ENCODE data around the gene SLC35F2. TPM values are rescaled to one million over a fixed set of nuclear protein-coding genes. Genes with fewer than 3 reads are reported as not detected.
A peak's percentile ranks its signal among the peaks of the same experiment; 100 is the strongest.
"Not testable (repeated sequence)": the region's sequence is repeated elsewhere in the genome, so short reads cannot be mapped to it uniquely, and the experiment has no call there.

Gene SLC35F2
- total RNA-seq, 2 experiments from 2014 or later: 4.7 to 5.3 TPM

- H3K27ac Mint-ChIP-seq: peak overlapping the region; percentile 60
- peaks cover 17% of the 10 kb centered on the region for H3K4me1 Mint-ChIP-seq
- DNase-seq (no peak), ATAC-seq (ENCODE audit: low read depth) (no peak)
- H3K36me3 Mint-ChIP-seq: peaks cover 37% of the 10 kb centered on the region
- no peaks in the 10 kb centered on the region for H3K9me3 Mint-ChIP-seq
- no peak overlapping the region for H3K4me3 Mint-ChIP-seq
- POLR2A ChIA-PET: no interaction called here
- no peaks in the 10 kb centered on the region for H3K27me3 Mint-ChIP-seq
These were observed 66.5 kb downstream of the SLC35F2 start for GRCh38 chr11:107792049-107792443.

GRCh38 chr11:107791343-107792048 lies 67.1 kb downstream of the SLC35F2 start:
- no peaks in the 10 kb centered on the region for H3K27me3 Mint-ChIP-seq
- H3K27ac Mint-ChIP-seq: no peak overlapping the region

GRCh38 chr11:107789767-107790166 lies 68.8 kb downstream of the SLC35F2 start:
- no peak for DNase-seq
- Mint-ChIP-seq H3K36me3 (peaks cover 27% of the 10 kb centered on the region), H3K9me3 (no peaks in the 10 kb centered on the region), H3K27me3 (no peaks in the 10 kb centered on the region), H3K4me3 (no peak overlapping the region), H3K4me1 (peaks cover 17% of the 10 kb centered on the region), H3K27ac (no peak overlapping the region)
- no peak for ATAC-seq (ENCODE audit: low read depth)
- POLR2A ChIA-PET: no interaction called here

More at GRCh38 chr11:107791343-107792048, 67.1 kb downstream of the SLC35F2 start:
- DNase-seq: no peak
- POLR2A ChIA-PET: no interaction called here
- Mint-ChIP-seq H3K4me1 (peaks cover 17% of the 10 kb centered on the region), H3K4me3 (no peak overlapping the region), H3K36me3 (peaks cover 37% of the 10 kb centered on the region), H3K9me3 (no peaks in the 10 kb centered on the region)
- ATAC-seq (ENCODE audit: low read depth): no peak

- H3K4me1 Mint-ChIP-seq: peaks cover 17% of the 10 kb centered on the region
- H3K9me3 Mint-ChIP-seq: no peaks in the 10 kb centered on the region
- H3K27ac Mint-ChIP-seq: no peak overlapping the region
- no peak overlapping the region for H3K4me3 Mint-ChIP-seq
- peaks cover 10% of the 10 kb centered on the region for H3K36me3 Mint-ChIP-seq
- DNase-seq (no peak), ATAC-seq (ENCODE audit: low read depth) (no peak)
- POLR2A ChIA-PET: no interaction called here
- H3K27me3 Mint-ChIP-seq: no peaks in the 10 kb centered on the region
These were observed 70.9 kb downstream of the SLC35F2 start for GRCh38 chr11:107787733-107788132.

- H3K36me3 Mint-ChIP-seq: no peaks in the 10 kb centered on the region
- ATAC-seq (ENCODE audit: low read depth) (no peak), DNase-seq (no peak)
- H3K4me3 Mint-ChIP-seq: no peak overlapping the region
- peaks cover 4% of the 10 kb centered on the region for H3K4me1 Mint-ChIP-seq
- no peak overlapping the region for H3K27ac Mint-ChIP-seq
- H3K9me3 Mint-ChIP-seq: no peaks in the 10 kb centered on the region
- no peaks in the 10 kb centered on the region for H3K27me3 Mint-ChIP-seq
- POLR2A ChIA-PET: no interaction called here
These were observed 73.2 kb downstream of the SLC35F2 start for GRCh38 chr11:107785401-107785800.

GRCh38 chr11:107783121-107783520 lies 75.5 kb downstream of the SLC35F2 start:
- no peak overlapping the region for H3K4me3 Mint-ChIP-seq
- DNase-seq (no peak), ATAC-seq (ENCODE audit: low read depth) (no peak)
- POLR2A ChIA-PET: no interaction called here
- H3K9me3 Mint-ChIP-seq: no peaks in the 10 kb centered on the region
- peaks cover 7% of the 10 kb centered on the region for H3K27me3 Mint-ChIP-seq
- H3K36me3 Mint-ChIP-seq: no peaks in the 10 kb centered on the region
- H3K4me1 Mint-ChIP-seq: no peaks in the 10 kb centered on the region
- no peak overlapping the region for H3K27ac Mint-ChIP-seq

- Mint-ChIP-seq H3K36me3 (no peaks in the 10 kb centered on the region), H3K27me3 (peaks cover 17% of the 10 kb centered on the region), H3K27ac (no peak overlapping the region), H3K9me3 (no peaks in the 10 kb centered on the region), H3K4me1 (no peaks in the 10 kb centered on the region), H3K4me3 (no peak overlapping the region)
- DNase-seq (no peak), ATAC-seq (ENCODE audit: low read depth) (no peak)
- POLR2A ChIA-PET: no interaction called here
These were observed 77.8 kb downstream of the SLC35F2 start for GRCh38 chr11:107780775-107781174.

GRCh38 chr11:107780136-107780535 lies 78.5 kb downstream of the SLC35F2 start:
- H3K36me3 Mint-ChIP-seq: no peaks in the 10 kb centered on the region
- no peak for DNase-seq
- H3K4me3 Mint-ChIP-seq: no peak overlapping the region
- ATAC-seq (ENCODE audit: low read depth): no peak
- H3K27ac Mint-ChIP-seq: no peak overlapping the region
- H3K9me3 Mint-ChIP-seq: no peaks in the 10 kb centered on the region
- POLR2A ChIA-PET: no interaction called here
- peaks cover 17% of the 10 kb centered on the region for H3K27me3 Mint-ChIP-seq
- H3K4me1 Mint-ChIP-seq: no peaks in the 10 kb centered on the region

GRCh38 chr11:107778839-107779517 lies 79.6 kb downstream of the SLC35F2 start:
- Mint-ChIP-seq H3K36me3 (no peaks in the 10 kb centered on the region), H3K4me3 (no peak overlapping the region), H3K27me3 (peaks cover 19% of the 10 kb centered on the region), H3K27ac (no peak overlapping the region), H3K4me1 (no peaks in the 10 kb centered on the region), H3K9me3 (no peaks in the 10 kb centered on the region)
- POLR2A ChIA-PET: no interaction called here
- DNase-seq (no peak), ATAC-seq (ENCODE audit: low read depth) (no peak)

GRCh38 chr11:107777110-107777509 lies 81.5 kb downstream of the SLC35F2 start:
- H3K36me3 Mint-ChIP-seq: no peaks in the 10 kb centered on the region
- no peak overlapping the region for H3K4me3 Mint-ChIP-seq
- DNase-seq: no peak
- no peaks in the 10 kb centered on the region for H3K9me3 Mint-ChIP-seq
- ATAC-seq (ENCODE audit: low read depth): no peak
- POLR2A ChIA-PET: no interaction called here
- no peaks in the 10 kb centered on the region for H3K4me1 Mint-ChIP-seq
- no peak overlapping the region for H3K27ac Mint-ChIP-seq
- peaks cover 22% of the 10 kb centered on the region for H3K27me3 Mint-ChIP-seq

GRCh38 chr11:107776062-107776461 lies 82.5 kb downstream of the SLC35F2 start:
- no peak overlapping the region for H3K4me3 Mint-ChIP-seq
- no peak overlapping the region for H3K27ac Mint-ChIP-seq
- no peaks in the 10 kb centered on the region for H3K4me1 Mint-ChIP-seq
- ATAC-seq (ENCODE audit: low read depth): no peak
- DNase-seq: no peak
- peaks cover 22% of the 10 kb centered on the region for H3K27me3 Mint-ChIP-seq
- H3K9me3 Mint-ChIP-seq: no peaks in the 10 kb centered on the region
- POLR2A ChIA-PET: no interaction called here
- no peaks in the 10 kb centered on the region for H3K36me3 Mint-ChIP-seq

- H3K36me3 Mint-ChIP-seq: no peaks in the 10 kb centered on the region
- no peak for DNase-seq
- H3K27ac Mint-ChIP-seq: no peak overlapping the region
- no peak overlapping the region for H3K4me3 Mint-ChIP-seq
- POLR2A ChIA-PET: no interaction called here
- no peak for ATAC-seq (ENCODE audit: low read depth)
- H3K9me3 Mint-ChIP-seq: no peaks in the 10 kb centered on the region
- H3K4me1 Mint-ChIP-seq: no peaks in the 10 kb centered on the region
- H3K27me3 Mint-ChIP-seq: peaks cover 16% of the 10 kb centered on the region
These were observed 88.0 kb downstream of the SLC35F2 start for GRCh38 chr11:107770551-107770951.

- Mint-ChIP-seq H3K9me3 (no peaks in the 10 kb centered on the region), H3K27ac (no peak overlapping the region), H3K27me3 (peaks cover 18% of the 10 kb centered on the region), H3K4me3 (no peak overlapping the region), H3K4me1 (no peaks in the 10 kb centered on the region), H3K36me3 (no peaks in the 10 kb centered on the region)
- DNase-seq (no peak), ATAC-seq (ENCODE audit: low read depth) (no peak)
- POLR2A ChIA-PET: no interaction called here
These were observed 89.4 kb downstream of the SLC35F2 start for GRCh38 chr11:107769189-107769588.

GRCh38 chr11:107758719-107759355 lies 99.8 kb downstream of the SLC35F2 start:
- ATAC-seq (ENCODE audit: low read depth); H3K4me3 Mint-ChIP-seq; H3K27ac Mint-ChIP-seq; DNase-seq; H3K36me3 Mint-ChIP-seq; H3K9me3 Mint-ChIP-seq; POLR2A ChIA-PET; H3K4me1 Mint-ChIP-seq: not testable (repeated sequence)
- H3K27me3 Mint-ChIP-seq: peaks cover 29% of the 10 kb centered on the region
